Measurements from ENCODE around the gene NAV2.

GRCh38 chr11:20029193-20029592 lies 316.6 kb downstream of the NAV2 start:
- no peak for TF ChIP-seq CTCF (IDR thresholded peaks at IDR 0.05; ENCODE audit: low read depth, low read length)
- no peak for TF ChIP-seq POLR2A (IDR thresholded peaks at IDR 0.05; ENCODE audit: extremely low read depth, insufficient read length)

All from NB4 (cell line).